ENCODE measurements around the gene LRRC61.

- TF ChIP-seq POLR2A (IDR thresholded peaks at IDR 0.05), result no peak
- TF ChIP-seq, protein P1, sequence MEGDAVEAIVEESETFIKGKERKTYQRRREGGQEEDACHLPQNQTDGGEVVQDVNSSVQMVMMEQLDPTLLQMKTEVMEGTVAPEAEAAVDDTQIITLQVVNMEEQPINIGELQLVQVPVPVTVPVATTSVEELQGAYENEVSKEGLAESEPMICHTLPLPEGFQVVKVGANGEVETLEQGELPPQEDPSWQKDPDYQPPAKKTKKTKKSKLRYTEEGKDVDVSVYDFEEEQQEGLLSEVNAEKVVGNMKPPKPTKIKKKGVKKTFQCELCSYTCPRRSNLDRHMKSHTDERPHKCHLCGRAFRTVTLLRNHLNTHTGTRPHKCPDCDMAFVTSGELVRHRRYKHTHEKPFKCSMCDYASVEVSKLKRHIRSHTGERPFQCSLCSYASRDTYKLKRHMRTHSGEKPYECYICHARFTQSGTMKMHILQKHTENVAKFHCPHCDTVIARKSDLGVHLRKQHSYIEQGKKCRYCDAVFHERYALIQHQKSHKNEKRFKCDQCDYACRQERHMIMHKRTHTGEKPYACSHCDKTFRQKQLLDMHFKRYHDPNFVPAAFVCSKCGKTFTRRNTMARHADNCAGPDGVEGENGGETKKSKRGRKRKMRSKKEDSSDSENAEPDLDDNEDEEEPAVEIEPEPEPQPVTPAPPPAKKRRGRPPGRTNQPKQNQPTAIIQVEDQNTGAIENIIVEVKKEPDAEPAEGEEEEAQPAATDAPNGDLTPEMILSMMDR (IDR thresholded peaks at IDR 0.05), result no peak
Measured at GRCh38 chr7:150383710-150384397, 60.7 kb downstream of the LRRC61 start.

Measured in thyroid gland (tissue), 4 donors.